ENCODE results near the gene CACNB4. TPM values are rescaled to one million over a fixed set of nuclear protein-coding genes. Genes with fewer than 3 reads are reported as not detected.

The CACNB4 gene
- total RNA-seq, 1 experiment from 2014 or later = not detected

DNA sequence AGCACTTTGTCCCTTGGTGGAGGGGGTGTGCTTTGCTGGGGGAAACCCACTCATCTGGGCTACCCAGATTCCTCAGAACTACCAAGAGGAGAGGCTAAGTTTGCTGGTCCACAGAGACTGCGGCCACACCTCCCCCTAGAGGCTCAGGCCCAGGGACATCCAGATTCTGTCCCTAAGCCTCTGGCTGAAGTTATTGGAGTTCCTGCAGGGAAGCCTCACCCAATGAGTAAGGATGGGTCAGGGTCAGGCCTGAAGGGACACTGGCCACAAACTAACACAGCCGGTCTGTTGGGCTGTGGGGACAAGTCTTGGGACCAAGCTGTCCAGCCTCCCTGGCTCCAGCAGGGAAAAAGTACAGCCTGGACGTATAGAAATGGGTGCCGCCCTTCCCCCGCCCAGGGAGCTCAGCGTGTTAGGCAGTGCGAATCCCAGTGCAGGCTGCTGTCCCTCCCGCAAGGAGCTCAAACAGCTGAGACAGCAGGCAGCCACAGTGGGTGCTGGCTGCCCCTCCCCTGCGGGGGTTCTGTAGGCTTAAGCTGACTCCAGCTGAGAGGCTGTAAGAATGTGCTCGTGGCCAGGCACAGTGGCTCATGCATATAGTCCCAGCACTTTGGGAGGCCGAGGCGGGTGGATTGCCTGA lies 183.7 kb downstream of the CACNB4 start:
- TF ChIP-seq EZH2phosphoT487 (IDR thresholded peaks at IDR 0.05; ENCODE audit: borderline replicate concordance, low read length) (no peak), EZH2 (IDR thresholded peaks at IDR 0.05; ENCODE audit: low read length, unreplicated experiment) (no peak)
- Histone ChIP-seq H3K79me2 (ENCODE audit: low read length) (no peaks in the 10 kb centered on the region), H2AFZ (ENCODE audit: low read length) (no peak overlapping the region), H3K36me3 (ENCODE audit: low read depth, low read length) (no peaks in the 10 kb centered on the region), H4K20me1 (ENCODE audit: low read length) (no peaks in the 10 kb centered on the region), H3K27me3 (ENCODE audit: low read length) (peaks cover 25% of the 10 kb centered on the region), H3K9ac (ENCODE audit: low read length) (no peak overlapping the region), H3K4me3 (ENCODE audit: low read length) (no peak overlapping the region), H3K4me1 (ENCODE audit: insufficient read depth, low read length) (no peaks in the 10 kb centered on the region), H3K9me2 (replicated peaks; ENCODE audit: low read length) (no peaks in the 10 kb centered on the region), H3K9me3 (ENCODE audit: low read length) (no peaks in the 10 kb centered on the region), H3F3A (ENCODE audit: low read length, unreplicated experiment) (no peaks in the 10 kb centered on the region), H3K4me2 (ENCODE audit: low read length) (no peak overlapping the region), H3K27ac (ENCODE audit: low read length) (no peak overlapping the region)
- no TSS peak for BruUV-seq (replicated peaks)
- no peak for DNase-seq
- ATAC-seq = no peak
- intact Hi-C loops (cut with micrococcal nuclease) = no loop called here
- ChIA-PET POLR2A (ENCODE audit: unreplicated experiment) (no interaction called here), CTCF (no interaction called here)

GRCh38 chr2:151908204-151908882 lies 190.5 kb downstream of the CACNB4 start:
- no peak overlapping the region for H3K4me2 ChIP-seq (ENCODE audit: low read length)
- H3K79me2 ChIP-seq (ENCODE audit: low read length) = no peaks in the 10 kb centered on the region
- H3K9me2 ChIP-seq (replicated peaks; ENCODE audit: low read length) = no peaks in the 10 kb centered on the region
- ATAC-seq (no peak), DNase-seq (no peak)
- intact Hi-C loops (cut with micrococcal nuclease) = no loop called here
- H3K27me3 ChIP-seq (ENCODE audit: low read length) = peaks cover 44% of the 10 kb centered on the region
- ChIA-PET CTCF (interaction anchor here (0.6 kb wide), 1 partner anchor 102 kb away, joined by 3 read pairs; no protein-coding TSS in a partner anchor), POLR2A (ENCODE audit: unreplicated experiment) (no interaction called here)
- no peak overlapping the region for H3K9ac ChIP-seq (ENCODE audit: low read length)
- H3F3A ChIP-seq (ENCODE audit: low read length, unreplicated experiment) = no peaks in the 10 kb centered on the region
- H3K4me1 ChIP-seq (ENCODE audit: insufficient read depth, low read length) = no peaks in the 10 kb centered on the region
- no peak overlapping the region for H3K27ac ChIP-seq (ENCODE audit: low read length)
- H3K9me3 ChIP-seq (ENCODE audit: low read length) = no peaks in the 10 kb centered on the region
- TF ChIP-seq, protein P1, sequence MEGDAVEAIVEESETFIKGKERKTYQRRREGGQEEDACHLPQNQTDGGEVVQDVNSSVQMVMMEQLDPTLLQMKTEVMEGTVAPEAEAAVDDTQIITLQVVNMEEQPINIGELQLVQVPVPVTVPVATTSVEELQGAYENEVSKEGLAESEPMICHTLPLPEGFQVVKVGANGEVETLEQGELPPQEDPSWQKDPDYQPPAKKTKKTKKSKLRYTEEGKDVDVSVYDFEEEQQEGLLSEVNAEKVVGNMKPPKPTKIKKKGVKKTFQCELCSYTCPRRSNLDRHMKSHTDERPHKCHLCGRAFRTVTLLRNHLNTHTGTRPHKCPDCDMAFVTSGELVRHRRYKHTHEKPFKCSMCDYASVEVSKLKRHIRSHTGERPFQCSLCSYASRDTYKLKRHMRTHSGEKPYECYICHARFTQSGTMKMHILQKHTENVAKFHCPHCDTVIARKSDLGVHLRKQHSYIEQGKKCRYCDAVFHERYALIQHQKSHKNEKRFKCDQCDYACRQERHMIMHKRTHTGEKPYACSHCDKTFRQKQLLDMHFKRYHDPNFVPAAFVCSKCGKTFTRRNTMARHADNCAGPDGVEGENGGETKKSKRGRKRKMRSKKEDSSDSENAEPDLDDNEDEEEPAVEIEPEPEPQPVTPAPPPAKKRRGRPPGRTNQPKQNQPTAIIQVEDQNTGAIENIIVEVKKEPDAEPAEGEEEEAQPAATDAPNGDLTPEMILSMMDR (conservative IDR thresholded peaks at IDR 0.05; ENCODE audit: low read depth, low read length) = no peak
- no peak for TF ChIP-seq EZH2 (IDR thresholded peaks at IDR 0.05; ENCODE audit: low read length, unreplicated experiment)
- no peak for TF ChIP-seq EZH2phosphoT487 (IDR thresholded peaks at IDR 0.05; ENCODE audit: borderline replicate concordance, low read length)
- H3K36me3 ChIP-seq (ENCODE audit: low read depth, low read length) = no peaks in the 10 kb centered on the region
- BruUV-seq (replicated peaks) = no TSS peak
- H3K4me3 ChIP-seq (ENCODE audit: low read length) = no peak overlapping the region
- no peak overlapping the region for H2AFZ ChIP-seq (ENCODE audit: low read length)
- no peaks in the 10 kb centered on the region for H4K20me1 ChIP-seq (ENCODE audit: low read length)

DNA sequence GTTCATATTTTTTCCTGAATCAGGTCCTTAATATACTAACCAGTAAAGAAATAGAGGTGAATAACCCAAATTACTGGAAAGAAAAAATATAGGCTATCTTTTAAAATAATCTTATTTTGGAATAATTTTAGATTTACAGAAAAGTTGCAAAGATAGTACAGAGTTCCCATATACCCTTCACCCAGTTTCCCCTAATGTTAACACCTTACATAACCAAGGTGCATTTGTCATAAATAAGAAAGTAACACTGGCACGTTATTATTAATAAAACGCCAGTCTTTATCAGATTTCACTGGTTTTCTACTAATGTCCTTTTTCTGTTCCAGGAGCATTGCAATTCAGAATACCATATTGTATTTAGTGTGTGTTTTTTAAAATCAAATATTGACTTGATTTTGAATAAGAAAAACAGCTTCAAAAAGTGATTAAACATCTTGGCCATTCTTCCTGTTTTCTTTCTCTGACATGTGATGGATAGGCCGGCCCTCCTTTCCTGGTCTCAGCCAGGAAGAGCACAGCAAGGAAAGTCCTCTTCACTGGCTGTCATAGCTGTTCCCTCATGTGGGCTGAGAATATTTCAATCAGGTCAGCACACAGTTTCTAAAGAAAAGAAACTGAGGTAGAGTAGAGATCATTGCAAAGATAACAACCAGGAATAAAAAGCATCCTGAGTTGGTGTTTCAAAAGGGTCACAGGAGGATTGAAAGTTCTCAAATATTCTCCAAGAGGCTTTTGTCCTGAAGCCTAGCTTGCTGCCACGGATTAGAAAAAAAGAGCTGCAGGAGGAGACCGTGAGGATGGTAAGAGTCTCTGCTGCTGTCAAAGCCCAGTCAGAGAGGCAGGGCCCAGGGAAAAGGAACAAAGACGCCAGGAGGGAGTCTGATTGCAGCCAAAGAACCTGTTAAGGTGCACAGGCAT lies 191.3 kb downstream of the CACNB4 start:
- ATAC-seq (no peak), DNase-seq (no peak)
- Histone ChIP-seq H3K4me3 (ENCODE audit: low read length) (no peak overlapping the region), H3K9ac (ENCODE audit: low read length) (no peak overlapping the region), H3K36me3 (ENCODE audit: low read depth, low read length) (no peaks in the 10 kb centered on the region), H3K27me3 (ENCODE audit: low read length) (peaks cover 51% of the 10 kb centered on the region), H3K4me2 (ENCODE audit: low read length) (no peak overlapping the region), H4K20me1 (ENCODE audit: low read length) (no peaks in the 10 kb centered on the region), H3K4me1 (ENCODE audit: insufficient read depth, low read length) (no peaks in the 10 kb centered on the region), H2AFZ (ENCODE audit: low read length) (no peak overlapping the region), H3K27ac (ENCODE audit: low read length) (no peak overlapping the region), H3F3A (ENCODE audit: low read length, unreplicated experiment) (no peaks in the 10 kb centered on the region), H3K9me3 (ENCODE audit: low read length) (no peaks in the 10 kb centered on the region), H3K79me2 (ENCODE audit: low read length) (no peaks in the 10 kb centered on the region), H3K9me2 (replicated peaks; ENCODE audit: low read length) (no peaks in the 10 kb centered on the region)
- ChIA-PET POLR2A (ENCODE audit: unreplicated experiment) (no interaction called here), CTCF (no interaction called here)
- intact Hi-C loops (cut with micrococcal nuclease) = no loop called here
- TF ChIP-seq EZH2phosphoT487 (IDR thresholded peaks at IDR 0.05; ENCODE audit: borderline replicate concordance, low read length) (no peak), EZH2 (IDR thresholded peaks at IDR 0.05; ENCODE audit: low read length, unreplicated experiment) (no peak)
- TF ChIP-seq, protein P1 (conservative IDR thresholded peaks at IDR 0.05; ENCODE audit: low read depth, low read length) = no peak
- BruUV-seq (replicated peaks) = no TSS peak

Measured in PC-3 (cell line).